Skeletal muscle tissue (tissue), 4 donors: ENCODE data around the gene UGT1A7. TPM values are rescaled to one million over a fixed set of nuclear protein-coding genes. Genes with fewer than 3 reads are reported as not detected.

ENCODE experiments used
- H3K27ac ChIP-seq: one replicate; pipeline ENCODE4 v1.7.0; 2013; ENCODE audit warnings: mild to moderate bottlenecking, low read depth, low read length, inconsistent platforms
- H3K27me3 ChIP-seq, 3 donors: one replicate each; pipeline ENCODE4 v1.7.0; 2013; ENCODE audit warnings: low read length in 3 of 3; ENCODE audit not compliant: control insufficient read depth in 3 of 3, insufficient read depth in 3 of 3
- H3K36me3 ChIP-seq, 3 donors: one replicate each; pipeline ENCODE4 v1.7.0; 2013; ENCODE audit warnings: low read length in 3 of 3; ENCODE audit not compliant: control insufficient read depth in 3 of 3, insufficient read depth in 3 of 3
- H3K4me1 ChIP-seq, 3 donors: one replicate each; pipeline ENCODE4 v1.7.0; 2013; ENCODE audit warnings: low read length in 3 of 3, mild to moderate bottlenecking in 3 of 3; ENCODE audit not compliant: control insufficient read depth in 3 of 3, insufficient read depth in 3 of 3
- H3K4me3 ChIP-seq, 3 donors: one replicate each; pipeline ENCODE4 v1.7.0; 2013; ENCODE audit warnings: low read length in 3 of 3
- H3K9ac ChIP-seq, 3 donors: one replicate each; pipeline ENCODE4 v1.7.0; 2013; ENCODE audit warnings: low read length in 3 of 3, mild to moderate bottlenecking in 3 of 3, moderate library complexity in 2 of 3, low read depth in 1 of 3
- H3K9me3 ChIP-seq, 3 donors: one replicate each; pipeline ENCODE4 v1.7.0; 2013; ENCODE audit warnings: low read length in 3 of 3; ENCODE audit not compliant: control insufficient read depth in 3 of 3
- total RNA-seq: library from RNA; depleted of rRNA; stranded (reverse); fragments of >200 nt; gene quantifications from one replicate; pipeline ENCODE4 v1.2.3, GENCODE V29; 2014
- donor health status: Osteomylitis.

The UGT1A7 gene
- total RNA-seq, 1 donor from 2014 or later, result not detected

DNA sequence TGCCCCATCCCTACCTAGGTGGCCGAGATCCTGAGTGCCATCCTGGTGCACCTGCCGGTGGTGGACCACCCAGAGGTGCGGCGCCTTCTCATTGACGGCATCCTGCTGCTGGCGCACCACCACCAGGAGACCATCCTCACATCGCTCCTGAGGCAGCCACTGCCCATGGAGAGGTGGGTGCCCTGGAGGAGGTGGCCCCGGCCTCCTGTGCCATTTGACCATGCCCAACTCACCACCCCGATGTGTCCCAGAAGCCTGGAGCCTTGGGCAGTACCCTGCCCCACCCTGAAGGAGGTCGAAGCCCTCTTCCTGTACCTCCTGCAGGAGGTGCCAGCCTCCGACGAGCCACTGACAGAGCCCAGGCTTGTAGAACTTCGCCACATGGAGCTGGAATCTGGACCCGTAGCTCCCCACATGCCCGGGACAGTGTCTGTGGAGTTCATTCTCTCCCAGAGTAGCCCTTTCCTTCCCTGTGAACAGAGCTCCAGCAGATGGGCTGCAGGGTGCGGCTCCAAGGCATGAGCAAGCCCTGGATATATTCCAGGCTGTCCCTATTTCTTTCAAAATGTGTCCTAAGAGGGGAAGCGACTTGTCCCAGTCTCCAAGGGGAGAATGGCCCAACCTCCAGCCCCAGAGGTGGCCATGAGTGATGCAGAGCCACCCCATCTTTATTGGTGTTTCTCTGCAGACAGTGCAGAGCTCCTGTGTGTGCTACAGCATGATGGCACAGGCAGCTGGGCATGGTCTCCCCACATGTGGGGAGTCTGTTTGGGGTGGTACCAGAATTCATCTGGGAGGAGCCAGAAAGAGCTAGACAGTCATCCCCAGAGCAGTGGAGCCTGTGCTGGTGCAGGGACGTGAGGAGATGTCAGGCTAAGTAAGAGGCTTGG, 138.4 kb downstream of the UGT1A7 start:
- Histone ChIP-seq H3K4me3 (no peak overlapping the region), H3K27ac (no peak overlapping the region), H3K36me3 (no peaks in the 10 kb centered on the region)

DNA sequence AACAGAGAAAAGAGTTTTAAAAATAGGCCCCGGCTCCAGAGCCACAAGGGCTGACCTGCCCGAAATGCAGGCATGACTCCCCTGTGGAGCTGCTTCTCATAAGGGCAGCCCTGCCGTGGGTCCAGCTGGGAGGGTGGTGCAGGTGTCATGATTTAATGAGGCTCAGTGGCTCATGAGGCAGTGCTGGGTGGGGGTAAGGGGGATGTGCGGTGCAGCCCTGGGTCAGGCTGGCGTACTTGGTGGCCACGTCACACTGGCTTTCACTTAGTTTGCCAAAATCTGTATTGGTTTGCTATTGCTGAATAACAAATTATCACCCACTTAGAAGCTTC, 139.0 kb downstream of the UGT1A7 start:
- Histone ChIP-seq H3K9ac (no peak overlapping the region), H3K27me3 (peaks cover 0 to 5% (median 3%) of the 10 kb centered on the region in 3 donors), H3K4me1 (no peaks in the 10 kb centered on the region), H3K36me3 (no peaks in the 10 kb centered on the region), H3K27ac (no peak overlapping the region), H3K4me3 (no peak overlapping the region), H3K9me3 (no peaks in the 10 kb centered on the region)

More for the DNA sequence above, 138.4 kb downstream of the UGT1A7 start:
- Histone ChIP-seq H3K4me1 (no peaks in the 10 kb centered on the region), H3K9ac (no peak overlapping the region), H3K9me3 (no peaks in the 10 kb centered on the region), H3K27me3 (peaks cover 0 to 5% (median 3%) of the 10 kb centered on the region in 3 donors)

DNA sequence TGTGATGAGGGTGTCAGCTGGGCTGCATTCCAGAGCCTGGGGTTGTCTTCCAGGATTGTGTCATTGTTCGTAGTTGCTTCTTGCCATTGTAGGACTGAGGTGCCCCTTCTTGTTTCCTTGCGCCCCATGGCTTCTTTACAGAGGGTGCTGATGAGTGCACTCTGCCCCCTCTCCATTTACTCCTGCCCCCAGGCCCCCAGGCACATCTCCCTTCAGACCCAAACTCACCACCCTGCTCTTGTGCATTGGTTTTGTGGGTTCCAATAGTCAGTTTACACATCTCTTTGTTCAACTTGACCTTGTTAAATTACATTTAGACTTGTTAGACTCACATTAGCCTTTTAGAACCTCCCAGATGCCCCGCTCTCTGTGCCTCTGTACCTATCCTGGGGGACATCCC, 139.5 kb downstream of the UGT1A7 start:
- Histone ChIP-seq H3K27me3 (peaks cover 0 to 5% (median 3%) of the 10 kb centered on the region in 3 donors), H3K27ac (no peak overlapping the region), H3K36me3 (no peaks in the 10 kb centered on the region)

DNA sequence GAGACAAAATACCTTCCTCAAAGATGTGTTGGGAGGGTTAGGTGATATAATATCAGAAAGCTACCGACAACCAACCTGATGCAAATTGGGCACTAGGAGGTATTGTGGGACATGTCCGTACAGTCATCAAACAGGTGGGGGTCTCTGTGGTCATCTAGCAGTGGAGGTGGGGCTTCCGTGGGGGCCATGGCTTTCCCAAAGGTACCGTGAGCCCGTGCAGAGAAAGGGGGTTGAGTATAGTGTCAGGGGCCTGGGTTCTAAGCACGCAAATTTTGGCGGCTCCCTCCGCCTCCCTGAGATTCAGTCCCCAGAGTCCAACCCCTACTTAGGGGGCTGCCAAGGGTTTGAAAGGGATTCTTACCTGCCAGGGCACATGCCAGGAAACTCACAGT, 140.0 kb downstream of the UGT1A7 start:
- H3K27ac ChIP-seq, result no peak overlapping the region
- H3K9ac ChIP-seq, result no peak overlapping the region
- no peak overlapping the region for H3K4me3 ChIP-seq
- H3K4me1 ChIP-seq, result no peaks in the 10 kb centered on the region
- H3K27me3 ChIP-seq, result peaks cover 0 to 5% (median 3%) of the 10 kb centered on the region in 3 donors
- H3K9me3 ChIP-seq, result peaks cover 0 to 2% (median 0%) of the 10 kb centered on the region in 3 donors
- no peaks in the 10 kb centered on the region for H3K36me3 ChIP-seq

More for the DNA sequence above, 139.5 kb downstream of the UGT1A7 start:
- Histone ChIP-seq H3K4me1 (no peaks in the 10 kb centered on the region), H3K9me3 (no peaks in the 10 kb centered on the region), H3K9ac (no peak overlapping the region), H3K4me3 (no peak overlapping the region)

DNA sequence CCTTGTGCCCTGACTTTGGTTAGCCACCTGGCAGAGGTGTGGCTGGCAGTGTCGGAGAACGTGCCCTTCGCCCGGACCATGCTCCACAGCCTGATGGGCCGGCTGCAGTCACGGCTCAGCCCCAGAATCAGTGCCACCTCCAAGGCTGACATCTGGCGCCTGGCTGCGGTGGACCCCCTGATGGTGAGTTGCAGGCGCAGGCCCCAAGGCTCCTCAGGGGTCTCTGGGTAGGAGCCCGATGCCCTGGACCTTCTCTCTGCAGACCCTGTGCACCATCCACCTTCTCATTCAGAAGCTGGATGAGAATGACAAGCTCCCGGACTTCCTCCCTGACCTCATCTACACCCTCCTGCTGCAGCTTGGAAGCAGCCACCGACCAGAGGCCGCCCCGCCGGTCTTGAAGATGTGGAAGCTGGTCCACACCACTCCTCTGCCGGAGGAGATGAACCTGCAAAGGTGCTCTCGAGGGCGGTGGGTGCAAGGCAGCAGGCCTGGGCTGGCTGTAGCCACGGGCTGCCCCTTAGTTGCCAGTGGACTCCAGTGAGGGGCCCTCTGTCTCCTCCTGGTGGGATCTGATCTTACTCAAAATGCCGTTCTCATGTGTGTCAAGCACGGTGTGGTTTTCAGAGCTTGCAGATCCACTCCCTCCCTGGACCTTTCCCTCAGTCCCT, 140.5 kb downstream of the UGT1A7 start:
- peaks cover 0 to 3% (median 3%) of the 10 kb centered on the region in 3 donors for H3K27me3 ChIP-seq
- peaks cover 0 to 4% (median 0%) of the 10 kb centered on the region in 3 donors for H3K9me3 ChIP-seq
- H3K36me3 ChIP-seq, result no peaks in the 10 kb centered on the region
- H3K27ac ChIP-seq, result no peak overlapping the region
- H3K9ac ChIP-seq, result no peak overlapping the region
- no peak overlapping the region for H3K4me3 ChIP-seq
- H3K4me1 ChIP-seq, result no peaks in the 10 kb centered on the region

Other genes with a start within 250 kb of the UGT1A7 start
- 20.9 TPM for gene USP40, start 115.1 kb upstream of the UGT1A7 start, total RNA-seq
- not detected for gene UGT1A8, start 64.3 kb upstream of the UGT1A7 start, total RNA-seq
- not detected for gene UGT1A10, start 45.5 kb upstream of the UGT1A7 start, total RNA-seq
- not detected for gene UGT1A9, start 10.0 kb upstream of the UGT1A7 start, total RNA-seq
- gene UGT1A6, start 11.0 kb downstream of the UGT1A7 start, total RNA-seq, result 0.52 TPM
- not detected for gene UGT1A5, start 31.0 kb downstream of the UGT1A7 start, total RNA-seq
- gene UGT1A4, start 36.8 kb downstream of the UGT1A7 start, total RNA-seq, result not detected
- not detected for gene UGT1A3, start 47.1 kb downstream of the UGT1A7 start, total RNA-seq
- not detected for gene UGT1A1, start 78.4 kb downstream of the UGT1A7 start, total RNA-seq
- gene MROH2A, start 96.4 kb downstream of the UGT1A7 start, total RNA-seq, result not detected
- 3.1 TPM for gene HJURP, start 172.6 kb downstream of the UGT1A7 start, total RNA-seq
- not detected for gene TRPM8, start 235.5 kb downstream of the UGT1A7 start, total RNA-seq